ENCODE measurements around the gene PSMA5. TPM values are rescaled to one million over a fixed set of nuclear protein-coding genes. Genes with fewer than 3 reads are reported as not detected.

Gene PSMA5
- total RNA-seq, 2 donors from 2014 or later: 24.6 to 31.8 TPM

- no peaks in the 10 kb centered on the region for H3K27me3 ChIP-seq (replicated peaks; ENCODE audit: insufficient read depth)
- 49% methylated on average over 2 of the region's 2 CpGs for WGBS
- intact Hi-C loops (cut with DNase I): no loop called here
- no peaks in the 10 kb centered on the region for H3K4me1 ChIP-seq (replicated peaks)
- no peak overlapping the region for H3K27ac ChIP-seq
- no peaks in the 10 kb centered on the region for H3K36me3 ChIP-seq
- DNase-seq (ENCODE audit: low spot score): no peak
- H3K4me3 ChIP-seq: no peak overlapping the region
- no peaks in the 10 kb centered on the region for H3K9me3 ChIP-seq
- peak; percentile 56 for TF ChIP-seq POLR2AphosphoS5 (IDR thresholded peaks at IDR 0.05)
- TF ChIP-seq, protein P1, sequence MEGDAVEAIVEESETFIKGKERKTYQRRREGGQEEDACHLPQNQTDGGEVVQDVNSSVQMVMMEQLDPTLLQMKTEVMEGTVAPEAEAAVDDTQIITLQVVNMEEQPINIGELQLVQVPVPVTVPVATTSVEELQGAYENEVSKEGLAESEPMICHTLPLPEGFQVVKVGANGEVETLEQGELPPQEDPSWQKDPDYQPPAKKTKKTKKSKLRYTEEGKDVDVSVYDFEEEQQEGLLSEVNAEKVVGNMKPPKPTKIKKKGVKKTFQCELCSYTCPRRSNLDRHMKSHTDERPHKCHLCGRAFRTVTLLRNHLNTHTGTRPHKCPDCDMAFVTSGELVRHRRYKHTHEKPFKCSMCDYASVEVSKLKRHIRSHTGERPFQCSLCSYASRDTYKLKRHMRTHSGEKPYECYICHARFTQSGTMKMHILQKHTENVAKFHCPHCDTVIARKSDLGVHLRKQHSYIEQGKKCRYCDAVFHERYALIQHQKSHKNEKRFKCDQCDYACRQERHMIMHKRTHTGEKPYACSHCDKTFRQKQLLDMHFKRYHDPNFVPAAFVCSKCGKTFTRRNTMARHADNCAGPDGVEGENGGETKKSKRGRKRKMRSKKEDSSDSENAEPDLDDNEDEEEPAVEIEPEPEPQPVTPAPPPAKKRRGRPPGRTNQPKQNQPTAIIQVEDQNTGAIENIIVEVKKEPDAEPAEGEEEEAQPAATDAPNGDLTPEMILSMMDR (IDR thresholded peaks at IDR 0.05): no peak
These were observed 40.8 kb downstream of the PSMA5 start for GRCh38 chr1:109385417-109385816.

DNA sequence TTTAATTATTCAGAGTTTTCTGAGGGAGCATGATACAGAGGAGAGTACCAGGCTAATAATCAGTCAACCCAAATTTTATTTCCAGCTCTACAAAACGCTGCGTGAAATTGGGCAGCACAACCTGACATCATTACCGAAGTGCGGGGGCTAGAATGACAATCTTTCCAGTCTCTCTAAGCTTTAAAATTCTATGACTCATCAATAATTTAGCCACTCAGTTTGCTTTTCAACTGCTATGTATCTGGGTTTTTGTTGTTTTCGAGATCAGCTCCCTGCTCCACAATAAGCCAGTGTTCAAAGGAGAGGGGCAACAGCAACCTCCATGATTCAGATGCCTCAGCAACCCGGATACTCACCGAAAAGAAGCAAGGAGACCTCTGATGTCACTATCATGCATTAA lies 42.4 kb downstream of the PSMA5 start:
- 89% methylated on average over 7 of the region's 7 CpGs for whole genome bisulfite sequencing
- TF ChIP-seq, protein P1 (IDR thresholded peaks at IDR 0.05): no peak
- TF ChIP-seq POLR2A (IDR thresholded peaks at IDR 0.05) (no peak), POLR2AphosphoS5 (IDR thresholded peaks at IDR 0.05) (no peak)
- no peak for DNase-seq (ENCODE audit: low spot score)
- Histone ChIP-seq H3K36me3 (no peaks in the 10 kb centered on the region), H3K9me3 (no peaks in the 10 kb centered on the region), H3K27ac (no peak overlapping the region), H3K27me3 (replicated peaks; ENCODE audit: insufficient read depth) (no peaks in the 10 kb centered on the region), H3K4me1 (replicated peaks) (no peaks in the 10 kb centered on the region), H3K4me3 (no peak overlapping the region)
- intact Hi-C loops (cut with DNase I): no loop called here

GRCh38 chr1:109383087-109383779 lies 43.0 kb downstream of the PSMA5 start:
- H3K9me3 ChIP-seq: no peaks in the 10 kb centered on the region
- no peak overlapping the region for H3K27ac ChIP-seq
- 51% methylated on average over 2 of the region's 2 CpGs for WGBS
- no peaks in the 10 kb centered on the region for H3K36me3 ChIP-seq
- H3K4me3 ChIP-seq: no peak overlapping the region
- H3K27me3 ChIP-seq (replicated peaks; ENCODE audit: insufficient read depth): no peaks in the 10 kb centered on the region
- TF ChIP-seq, protein P1 (IDR thresholded peaks at IDR 0.05): no peak
- TF ChIP-seq POLR2AphosphoS5 (IDR thresholded peaks at IDR 0.05) (no peak), POLR2A (IDR thresholded peaks at IDR 0.05) (no peak)
- DNase-seq (ENCODE audit: low spot score): no peak
- intact Hi-C loops (cut with DNase I): no loop called here
- H3K4me1 ChIP-seq (replicated peaks): no peaks in the 10 kb centered on the region

- Histone ChIP-seq H3K27ac (no peak overlapping the region), H3K9me3 (no peaks in the 10 kb centered on the region), H3K27me3 (replicated peaks; ENCODE audit: insufficient read depth) (no peaks in the 10 kb centered on the region), H3K4me1 (replicated peaks) (no peaks in the 10 kb centered on the region), H3K4me3 (no peak overlapping the region), H3K36me3 (no peaks in the 10 kb centered on the region)
- no peak for DNase-seq (ENCODE audit: low spot score)
- intact Hi-C loops (cut with DNase I): no loop called here
- 83% methylated on average over 2 of the region's 2 CpGs for WGBS
- no peak for TF ChIP-seq POLR2AphosphoS5 (IDR thresholded peaks at IDR 0.05)
- TF ChIP-seq, protein P1 (IDR thresholded peaks at IDR 0.05): no peak
These were observed 44.7 kb downstream of the PSMA5 start for GRCh38 chr1:109381573-109381972.

- no peak overlapping the region for H3K4me3 ChIP-seq
- no peak for DNase-seq (ENCODE audit: low spot score)
- no peaks in the 10 kb centered on the region for H3K9me3 ChIP-seq
- H3K4me1 ChIP-seq (replicated peaks): no peaks in the 10 kb centered on the region
- H3K27me3 ChIP-seq (replicated peaks; ENCODE audit: insufficient read depth): no peaks in the 10 kb centered on the region
- no peaks in the 10 kb centered on the region for H3K36me3 ChIP-seq
- no peak overlapping the region for H3K27ac ChIP-seq
- WGBS: 96% methylated on average over 3 of the region's 3 CpGs
- TF ChIP-seq POLR2A (IDR thresholded peaks at IDR 0.05) (no peak), POLR2AphosphoS5 (IDR thresholded peaks at IDR 0.05) (no peak)
- TF ChIP-seq, protein P1 (IDR thresholded peaks at IDR 0.05): no peak
- intact Hi-C loops (cut with DNase I): no loop called here
These were observed 46.3 kb downstream of the PSMA5 start for GRCh38 chr1:109379907-109380306.

Measured in prostate gland (tissue), 2 donors.